Omental fat pad (tissue), 4 donors: ENCODE measurements around the gene NPAS3. TPM values are rescaled to one million over a fixed set of nuclear protein-coding genes. Genes with fewer than 3 reads are reported as not detected.

Experiments
- ATAC-seq: fragments of 150-250 bp; one replicate; pipeline ENCODE4 v1.9.1; 2016; ENCODE audit warnings: mild to moderate bottlenecking, moderate library complexity; ENCODE audit not compliant: low FRiP score
- DNase-seq: peaks from one replicate; pipeline ENCODE4 v3.0.0-alpha.2; 2019; ENCODE audit warnings: low spot score
- CTCF ChIP-seq, 3 donors: fragments of 450-650 bp; IDR thresholded peaks; one replicate each; pipeline ENCODE4 v1.5.1; 2016 to 2017; ENCODE audit warnings: antibody characterized with exemption in 3 of 3, mild to moderate bottlenecking in 3 of 3, moderate library complexity in 2 of 3
- total RNA-seq, 4 donors: library from RNA; depleted of rRNA; stranded (reverse); fragments of >200 nt; gene quantifications; one replicate each; pipeline ENCODE4 v1.1.0, GENCODE V29; 2016

NPAS3 gene
- total RNA-seq, 4 donors from 2014 or later: 0.79 to 6.0 (median 2.5) TPM

GRCh38 chr14:33206981-33207380 is 268.3 kb downstream of the NPAS3 start:
- no peak for TF ChIP-seq CTCF (IDR thresholded peaks at IDR 0.05)
- no peak for DNase-seq
- ATAC-seq: no peak

- no peak for DNase-seq
- no peak for TF ChIP-seq CTCF (IDR thresholded peaks at IDR 0.05)
- no peak for ATAC-seq
These were observed 268.9 kb downstream of the NPAS3 start for GRCh38 chr14:33207467-33208017.

- TF ChIP-seq CTCF (IDR thresholded peaks at IDR 0.05): no peak
- DNase-seq: no peak
- no peak for ATAC-seq
These were observed 271.6 kb downstream of the NPAS3 start for GRCh38 chr14:33210311-33210710.

GRCh38 chr14:33218026-33218425 is 279.3 kb downstream of the NPAS3 start:
- DNase-seq (no peak), ATAC-seq (no peak)
- TF ChIP-seq CTCF (IDR thresholded peaks at IDR 0.05): no peak

GRCh38 chr14:33219957-33220356 is 281.3 kb downstream of the NPAS3 start:
- no peak for TF ChIP-seq CTCF (IDR thresholded peaks at IDR 0.05)
- no peak for DNase-seq
- no peak for ATAC-seq

- no peak for TF ChIP-seq CTCF (IDR thresholded peaks at IDR 0.05)
- DNase-seq (no peak), ATAC-seq (no peak)
These were observed 290.7 kb downstream of the NPAS3 start for GRCh38 chr14:33229269-33229929.

- ATAC-seq (no peak), DNase-seq (no peak)
- no peak for TF ChIP-seq CTCF (IDR thresholded peaks at IDR 0.05)
These were observed 291.3 kb downstream of the NPAS3 start for GRCh38 chr14:33230021-33230420.
